Ishikawa (cell line): ENCODE data around the gene FBXO4.

ENCODE experiments used
- CREB1 ChIP-seq: IDR thresholded peaks from 2 replicates; pipeline ENCODE4 v1.6.1; 2012; ENCODE audit warnings: low read depth
- EP300 ChIP-seq: IDR thresholded peaks from 2 replicates; pipeline ENCODE4 v1.6.1; 2012; ENCODE audit warnings: borderline replicate concordance
- NFIC ChIP-seq: IDR thresholded peaks from 2 replicates; pipeline ENCODE4 v1.6.1; 2012
- RAD21 ChIP-seq: IDR thresholded peaks from 2 replicates; pipeline ENCODE4 v1.6.1; 2012; ENCODE audit warnings: low read depth
- TAF1 ChIP-seq: IDR thresholded peaks from 2 replicates; pipeline ENCODE4 v1.6.1; 2012; ENCODE audit warnings: low read depth, mild to moderate bottlenecking
- TEAD4 ChIP-seq: IDR thresholded peaks from 2 replicates; pipeline ENCODE4 v1.6.1; 2012
- USF1 ChIP-seq: IDR thresholded peaks from 2 replicates; pipeline ENCODE4 v1.6.1; 2012
- YY1 ChIP-seq: IDR thresholded peaks from 2 replicates; pipeline ENCODE4 v1.6.1; 2012; ENCODE audit warnings: low read depth
- TF ChIP-seq, protein P1 (sequence below): IDR thresholded peaks from 2 replicates; pipeline ENCODE4 v1.6.1; 2012; ENCODE audit warnings: low read depth, mild to moderate bottlenecking

DNA sequence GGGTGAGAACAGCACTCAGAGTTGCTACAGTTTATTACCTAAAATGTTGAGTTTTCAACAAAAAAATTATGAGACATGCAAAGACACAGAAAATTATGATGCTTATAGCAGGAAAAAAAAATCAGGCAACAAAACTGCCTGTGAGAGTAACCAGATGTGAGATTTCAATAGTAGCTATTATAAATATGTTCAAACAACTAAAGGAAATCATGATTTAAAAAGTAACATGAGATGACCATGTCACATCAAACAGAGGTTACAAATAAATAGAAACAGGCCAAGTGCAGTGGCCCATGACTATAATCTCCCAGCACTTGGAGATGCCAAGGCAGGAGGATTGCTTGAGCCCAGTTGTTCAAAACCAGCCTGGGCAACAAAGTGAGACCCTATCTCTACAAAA, 33.0 kb upstream of the FBXO4 start:
- TF ChIP-seq NFIC (no peak), RAD21 (no peak), TEAD4 (no peak), TAF1 (no peak), YY1 (no peak), EP300 (no peak), CREB1 (no peak), USF1 (no peak)
- TF ChIP-seq, protein P1, sequence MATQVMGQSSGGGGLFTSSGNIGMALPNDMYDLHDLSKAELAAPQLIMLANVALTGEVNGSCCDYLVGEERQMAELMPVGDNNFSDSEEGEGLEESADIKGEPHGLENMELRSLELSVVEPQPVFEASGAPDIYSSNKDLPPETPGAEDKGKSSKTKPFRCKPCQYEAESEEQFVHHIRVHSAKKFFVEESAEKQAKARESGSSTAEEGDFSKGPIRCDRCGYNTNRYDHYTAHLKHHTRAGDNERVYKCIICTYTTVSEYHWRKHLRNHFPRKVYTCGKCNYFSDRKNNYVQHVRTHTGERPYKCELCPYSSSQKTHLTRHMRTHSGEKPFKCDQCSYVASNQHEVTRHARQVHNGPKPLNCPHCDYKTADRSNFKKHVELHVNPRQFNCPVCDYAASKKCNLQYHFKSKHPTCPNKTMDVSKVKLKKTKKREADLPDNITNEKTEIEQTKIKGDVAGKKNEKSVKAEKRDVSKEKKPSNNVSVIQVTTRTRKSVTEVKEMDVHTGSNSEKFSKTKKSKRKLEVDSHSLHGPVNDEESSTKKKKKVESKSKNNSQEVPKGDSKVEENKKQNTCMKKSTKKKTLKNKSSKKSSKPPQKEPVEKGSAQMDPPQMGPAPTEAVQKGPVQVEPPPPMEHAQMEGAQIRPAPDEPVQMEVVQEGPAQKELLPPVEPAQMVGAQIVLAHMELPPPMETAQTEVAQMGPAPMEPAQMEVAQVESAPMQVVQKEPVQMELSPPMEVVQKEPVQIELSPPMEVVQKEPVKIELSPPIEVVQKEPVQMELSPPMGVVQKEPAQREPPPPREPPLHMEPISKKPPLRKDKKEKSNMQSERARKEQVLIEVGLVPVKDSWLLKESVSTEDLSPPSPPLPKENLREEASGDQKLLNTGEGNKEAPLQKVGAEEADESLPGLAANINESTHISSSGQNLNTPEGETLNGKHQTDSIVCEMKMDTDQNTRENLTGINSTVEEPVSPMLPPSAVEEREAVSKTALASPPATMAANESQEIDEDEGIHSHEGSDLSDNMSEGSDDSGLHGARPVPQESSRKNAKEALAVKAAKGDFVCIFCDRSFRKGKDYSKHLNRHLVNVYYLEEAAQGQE, result no peak
